Ramos (cell line): ENCODE measurements around the gene TUBA3D.
"Not testable (repeated sequence)": the region's sequence is repeated elsewhere in the genome, so short reads cannot be mapped to it uniquely, and the experiment has no call there.

Source experiments
- in situ Hi-C: fragments of 300-500 bp; cut with MboI; formaldehyde crosslinking; loops from one replicate; pipeline ENCODE4 v1.14.3; 2022; ENCODE audit warnings: low sequenced_read_pairs; ENCODE audit not compliant: unreplicated experiment

Gene TUBA3D

GRCh38 chr2:131511969-131512870 lies 36.3 kb downstream of the TUBA3D start:
- in situ Hi-C loops = not testable (repeated sequence)

DNA sequence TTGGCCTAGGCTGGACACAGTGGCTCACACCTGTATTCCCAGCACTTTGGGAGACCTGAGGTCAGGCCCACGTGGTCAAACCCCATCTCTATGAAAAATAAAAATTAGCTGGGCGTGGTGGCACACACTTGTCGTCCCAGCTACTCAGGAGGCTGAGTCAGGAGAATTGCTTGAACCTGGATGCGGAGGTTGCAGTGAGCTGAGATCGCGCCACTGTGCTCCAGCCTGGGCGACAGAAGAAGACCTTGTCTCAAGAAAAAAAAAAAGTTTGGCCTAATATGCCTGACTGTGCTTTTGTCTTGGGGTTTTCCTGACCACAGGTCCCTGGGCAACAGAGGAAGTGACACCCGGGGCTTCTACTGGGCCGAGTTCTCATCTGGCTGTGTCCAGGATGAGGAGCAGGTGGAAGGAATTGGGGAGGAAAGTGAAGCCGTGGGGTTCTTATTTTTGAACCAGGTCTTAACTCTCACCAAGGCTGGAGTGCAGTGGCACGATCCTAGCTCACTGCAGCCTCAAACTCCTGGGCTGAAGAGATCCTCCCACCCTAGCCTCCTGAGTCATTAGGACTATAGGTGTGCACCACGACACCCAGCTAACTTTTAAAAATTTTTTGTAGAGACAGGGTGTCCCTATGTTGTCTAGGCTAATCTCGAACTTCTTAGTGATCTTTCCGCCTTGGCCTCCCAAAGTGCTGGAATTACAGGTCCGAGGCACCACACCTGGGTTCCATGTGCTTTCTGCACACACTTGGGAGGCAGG lies 38.7 kb downstream of the TUBA3D start:
- in situ Hi-C loops = not testable (repeated sequence)

- in situ Hi-C loops = not testable (repeated sequence)
These were observed 39.3 kb downstream of the TUBA3D start for GRCh38 chr2:131515235-131515634.

DNA sequence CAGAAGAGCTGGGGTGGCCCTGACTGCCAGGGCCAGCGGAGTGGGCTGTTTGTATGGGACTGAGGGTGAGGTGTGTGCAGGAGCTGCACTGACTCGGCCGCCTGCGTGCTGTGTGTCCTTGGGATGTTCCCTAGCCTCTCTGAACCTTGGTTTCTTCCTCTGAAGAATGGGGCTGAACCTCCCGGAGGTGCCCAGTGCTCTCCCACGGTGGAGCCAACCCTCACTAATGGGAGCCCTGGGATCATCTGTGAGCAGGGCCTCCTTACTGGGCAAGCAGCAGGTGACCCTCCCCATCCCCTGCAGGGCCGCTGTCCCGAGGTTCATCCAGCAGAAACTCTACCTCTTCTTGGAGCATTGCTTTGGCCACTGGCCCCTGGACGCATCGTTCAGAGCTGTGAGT lies 40.1 kb downstream of the TUBA3D start:
- in situ Hi-C loops = no loop called here

GRCh38 chr2:131516621-131517020 lies 40.7 kb downstream of the TUBA3D start:
- in situ Hi-C loops = not testable (repeated sequence)

DNA sequence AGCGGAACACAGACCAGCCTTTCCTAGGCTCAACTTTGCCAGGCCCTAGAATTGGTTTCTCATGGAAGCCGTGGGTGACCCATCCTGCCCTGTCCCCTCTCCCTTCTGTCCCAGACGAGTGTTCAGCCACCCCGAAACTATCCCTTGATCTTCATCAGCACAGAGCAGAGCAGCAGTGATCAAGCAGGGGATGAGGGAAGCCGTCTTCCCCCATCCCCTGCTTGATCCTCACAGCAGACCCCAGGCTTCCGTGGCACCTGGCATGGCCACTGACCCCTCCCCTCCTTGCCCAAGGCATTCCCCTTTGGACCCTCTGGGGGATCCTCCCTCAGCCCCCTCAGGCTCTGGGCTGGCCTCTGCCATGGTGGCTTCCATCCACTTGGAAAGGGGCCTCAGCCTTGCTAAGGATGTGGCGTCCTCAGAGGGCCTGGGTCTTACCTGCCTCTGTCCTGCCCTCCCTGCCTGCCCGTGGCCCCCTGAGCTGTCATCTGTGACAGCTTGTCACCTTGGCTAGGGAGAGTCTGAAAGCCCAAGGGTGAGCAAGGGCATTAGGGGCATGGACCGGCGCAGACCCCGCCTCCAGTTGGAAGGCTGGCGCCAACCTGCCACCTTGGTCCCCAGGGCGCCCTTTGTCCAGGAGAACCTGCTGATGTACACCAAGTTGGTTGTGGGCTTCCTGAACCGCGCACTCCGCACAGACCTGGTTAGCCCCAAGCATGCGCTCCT lies 41.4 kb downstream of the TUBA3D start:
- in situ Hi-C loops = no loop called here

GRCh38 chr2:131517856-131518255 lies 41.9 kb downstream of the TUBA3D start:
- in situ Hi-C loops = not testable (repeated sequence)

- in situ Hi-C loops = not testable (repeated sequence)
These were observed 42.6 kb downstream of the TUBA3D start for GRCh38 chr2:131518531-131518930.

DNA sequence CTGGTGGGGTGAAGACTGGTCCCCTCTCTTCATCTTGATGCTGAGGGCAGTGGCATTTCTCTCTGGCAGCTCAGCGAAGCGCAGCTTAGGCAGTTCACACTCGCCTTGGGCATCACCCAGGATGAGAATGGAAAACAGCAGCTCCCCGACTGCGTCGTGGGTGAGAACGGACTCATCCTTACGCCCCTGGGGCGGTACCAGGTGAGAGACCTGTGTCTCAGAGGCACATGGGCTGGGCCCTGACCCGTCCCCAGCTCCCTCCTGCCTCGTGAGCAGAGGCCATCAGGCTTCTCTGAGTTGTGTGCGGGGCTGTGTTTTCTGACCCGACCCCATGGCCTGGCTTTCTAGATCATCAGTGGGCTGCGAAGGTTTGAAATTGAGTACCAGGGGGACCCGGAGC lies 43.5 kb downstream of the TUBA3D start:
- in situ Hi-C loops = no loop called here

- in situ Hi-C loops = not testable (repeated sequence)
These were observed 44.1 kb downstream of the TUBA3D start for GRCh38 chr2:131519871-131520470.

DNA sequence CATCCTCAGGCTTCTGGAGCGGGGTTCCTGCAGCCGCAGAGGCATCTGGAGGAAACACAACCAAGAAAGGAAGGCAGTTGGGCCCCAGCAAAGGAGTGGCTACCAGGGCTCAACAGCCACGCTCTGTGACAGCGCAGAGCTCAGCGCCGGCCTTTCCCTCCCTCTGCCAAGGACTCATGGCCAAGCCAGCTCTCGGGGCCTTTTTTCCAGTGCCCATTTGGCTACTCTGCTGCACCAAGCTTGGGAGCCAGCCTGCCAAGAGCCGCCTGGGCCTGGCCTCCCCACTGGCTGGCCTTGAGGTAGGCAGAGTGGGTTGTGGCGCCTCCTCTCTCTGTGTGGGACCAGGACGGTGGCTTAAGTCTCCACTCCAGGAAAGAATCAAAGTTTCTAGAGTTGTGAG lies 44.6 kb downstream of the TUBA3D start:
- in situ Hi-C loops = no loop called here

GRCh38 chr2:131521524-131521923 lies 45.6 kb downstream of the TUBA3D start:
- in situ Hi-C loops = not testable (repeated sequence)

DNA sequence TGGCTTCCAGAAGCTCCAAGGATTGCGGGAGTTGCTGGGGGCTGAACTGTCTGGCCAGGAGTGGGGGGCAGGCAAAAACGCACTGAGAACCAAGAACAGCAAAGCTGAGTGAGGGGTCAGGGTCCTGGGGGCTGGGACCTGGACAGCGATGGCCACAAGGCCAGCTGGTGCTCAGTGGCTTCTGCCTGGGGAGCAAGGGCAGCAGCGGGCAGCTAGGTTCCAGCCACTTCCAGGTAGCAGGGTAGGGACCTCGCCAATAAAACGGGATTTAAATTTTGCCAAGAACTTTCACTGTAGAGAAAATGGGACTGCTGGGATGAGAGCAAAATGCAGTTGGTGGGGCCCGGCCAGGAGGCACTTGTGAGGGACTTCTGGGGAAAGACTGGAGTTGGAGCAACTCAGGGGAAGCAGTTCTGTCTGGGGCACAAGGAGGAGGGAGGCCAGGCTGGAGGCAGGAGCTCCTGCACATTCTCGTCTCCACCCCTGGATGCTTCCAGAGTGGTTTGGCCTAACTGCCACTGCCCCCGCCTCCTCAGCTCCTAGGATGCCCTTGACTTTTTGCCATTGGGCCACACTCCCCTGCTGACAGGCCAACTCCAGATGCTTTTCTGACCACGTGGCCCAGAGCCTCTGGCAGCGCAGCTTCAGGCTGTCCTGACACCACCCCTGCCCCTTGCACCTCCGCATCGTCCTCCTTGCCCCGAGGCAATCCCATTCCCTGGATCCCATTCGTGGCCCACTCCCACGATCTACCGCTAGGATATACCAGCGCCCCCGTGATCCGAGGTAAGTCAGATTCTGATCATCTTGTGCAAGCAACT lies 46.3 kb downstream of the TUBA3D start:
- in situ Hi-C loops = no loop called here

DNA sequence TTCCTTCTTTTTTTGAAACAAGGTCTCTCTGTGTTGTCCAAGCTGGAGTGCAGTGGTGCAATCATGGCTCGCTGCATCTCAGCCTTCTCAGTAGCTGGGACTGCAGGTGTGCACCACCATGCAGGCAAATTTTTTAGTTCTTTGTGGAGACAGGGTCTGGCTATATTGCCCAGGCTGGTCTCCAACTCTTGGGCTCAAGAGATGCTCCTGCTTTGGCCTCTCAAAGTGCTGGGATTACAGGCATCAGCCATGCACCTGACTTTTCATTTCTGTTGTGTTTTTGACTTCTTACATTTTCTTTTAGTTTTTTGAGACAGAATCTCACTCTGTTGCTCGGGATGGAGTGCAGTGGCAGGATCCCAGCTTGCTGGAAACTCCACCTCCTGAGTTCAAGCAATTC lies 49.3 kb downstream of the TUBA3D start:
- in situ Hi-C loops = not testable (repeated sequence)

GRCh38 chr2:131527131-131528001 lies 51.4 kb downstream of the TUBA3D start, which contains the start of gene CCDC74A:
Gene CCDC74A (plus strand): TSS chr2:131527888. CDS start chr2:131527971, 83 bp downstream.
- in situ Hi-C loops = not testable (repeated sequence)

GRCh38 chr2:131528981-131529863 lies 53.3 kb downstream of the TUBA3D start:
- in situ Hi-C loops = not testable (repeated sequence)

GRCh38 chr2:131529864-131530445 lies 54.0 kb downstream of the TUBA3D start:
- in situ Hi-C loops = not testable (repeated sequence)
